HepG2 (cell line): ENCODE results near the gene NHSL1. TPM values are rescaled to one million over a fixed set of nuclear protein-coding genes. Genes with fewer than 3 reads are reported as not detected.
A peak's percentile ranks its signal among the peaks of the same experiment; 100 is the strongest.

ENCODE experiments used
- EHMT2 ChIP-seq: fragments of 200-600 bp; sonication (generic); IDR thresholded peaks from 2 replicates; pipeline ENCODE4 v1.7.0; 2017; ENCODE audit warnings: antibody characterized with exemption, low read depth, low read length, borderline replicate concordance
- HBP1 ChIP-seq: IDR thresholded peaks from 2 replicates; pipeline ENCODE4 v1.6.1; 2016; ENCODE audit warnings: low read depth, control low read depth
- HMGA1 ChIP-seq: sonication (generic); formaldehyde crosslinking; conservative IDR thresholded peaks from 2 replicates; pipeline ENCODE4 v1.4.0; 2020; ENCODE audit warnings: missing genetic modification reagents
- RERE ChIP-seq: IDR thresholded peaks from 2 replicates; pipeline ENCODE4 v1.6.1; 2016; ENCODE audit warnings: low read depth, missing genetic modification reagents, missing compliant biosample characterization
- SIX4 ChIP-seq: sonication (generic); formaldehyde crosslinking; IDR thresholded peaks from 2 replicates; pipeline ENCODE4 v1.4.0; 2020; ENCODE audit warnings: missing genetic modification reagents
- ZBTB26 ChIP-seq: IDR thresholded peaks from 2 replicates; pipeline ENCODE4 v1.6.1; 2016; ENCODE audit warnings: missing compliant biosample characterization, missing genetic modification reagents, borderline replicate concordance
- ZNF512B ChIP-seq: sonication (generic); formaldehyde crosslinking; IDR thresholded peaks from 2 replicates; pipeline ENCODE4 v1.5.1; 2020; ENCODE audit warnings: missing genetic modification reagents, mild to moderate bottlenecking, borderline replicate concordance
- ZNF563 ChIP-seq: sonication (generic); formaldehyde crosslinking; IDR thresholded peaks from 2 replicates; pipeline ENCODE4 v1.8.0; 2022; ENCODE audit warnings: mild to moderate bottlenecking, moderate library complexity, missing genetic modification reagents
- polyA plus RNA-seq, 8 experiments: library from polyadenylated mRNA; depleted of rRNA in 3 of 8; stranded (reverse) in 7 of 8; unstranded in 1 of 8; fragments of >200 nt; fragmentation: Illumina TruSeq in 4 of 8; extraction: Trizol in 4 of 8; gene quantifications; 2 replicates each; pipeline versions ENCODE4 v1.2.1 to v1.2.3, GENCODE V29; 2011 to 2016; ENCODE audit warnings: low read depth in 4 of 8, missing spikeins in 1 of 8, mixed read lengths in 1 of 8; ENCODE audit not compliant: insufficient read depth in 1 of 8
- total RNA-seq, 5 experiments: library from RNA; depleted of rRNA; stranded (reverse); fragments of >200 nt; fragmentation: Illumina TruSeq; extraction: Trizol; gene quantifications; 2 replicates each; pipeline ENCODE4 v1.2.3, GENCODE V29; 2016; ENCODE audit warnings: low read depth in 1 of 5
- TF ChIP-seq, protein P1 (sequence below), 2 experiments: IDR thresholded peaks; 2 replicates each; pipeline ENCODE4 v1.6.1; 2011 to 2012; ENCODE audit warnings: low read length in 2 of 2, borderline replicate concordance in 1 of 2, low read depth in 1 of 2, mild to moderate bottlenecking in 1 of 2, moderate library complexity in 1 of 2
- TF ChIP-seq, protein P2 (sequence below): sonication (generic); formaldehyde crosslinking; IDR thresholded peaks from 2 replicates; pipeline ENCODE4 v1.8.0; 2022; ENCODE audit warnings: mild to moderate bottlenecking, missing genetic modification reagents

The NHSL1 gene
- total and polyA plus RNA-seq, 2 of the 13 experiments (the other 11 are each of a cell fraction or from before 2014, with no cell fraction given): 24.9 to 53.6 TPM

GRCh38 chr6:138403324-138403800 lies 95.9 kb downstream of the NHSL1 start (continued):
- TF ChIP-seq ZNF512B (CRISPR knock-in tag) (peak; percentile 92; the same call in 1 of the 2 replicates), RERE (CRISPR knock-in tag) (no peak; the same call in 1 of the 2 replicates), HMGA1 (no peak), SIX4 (no peak), EHMT2 (no peak), ZBTB26 (no peak), HBP1 (no peak), ZNF563 (CRISPR knock-in tag) (0 out of 2 replicates have a peak, but pooled peaks have one; percentile 36)
- TF ChIP-seq, protein P1, sequence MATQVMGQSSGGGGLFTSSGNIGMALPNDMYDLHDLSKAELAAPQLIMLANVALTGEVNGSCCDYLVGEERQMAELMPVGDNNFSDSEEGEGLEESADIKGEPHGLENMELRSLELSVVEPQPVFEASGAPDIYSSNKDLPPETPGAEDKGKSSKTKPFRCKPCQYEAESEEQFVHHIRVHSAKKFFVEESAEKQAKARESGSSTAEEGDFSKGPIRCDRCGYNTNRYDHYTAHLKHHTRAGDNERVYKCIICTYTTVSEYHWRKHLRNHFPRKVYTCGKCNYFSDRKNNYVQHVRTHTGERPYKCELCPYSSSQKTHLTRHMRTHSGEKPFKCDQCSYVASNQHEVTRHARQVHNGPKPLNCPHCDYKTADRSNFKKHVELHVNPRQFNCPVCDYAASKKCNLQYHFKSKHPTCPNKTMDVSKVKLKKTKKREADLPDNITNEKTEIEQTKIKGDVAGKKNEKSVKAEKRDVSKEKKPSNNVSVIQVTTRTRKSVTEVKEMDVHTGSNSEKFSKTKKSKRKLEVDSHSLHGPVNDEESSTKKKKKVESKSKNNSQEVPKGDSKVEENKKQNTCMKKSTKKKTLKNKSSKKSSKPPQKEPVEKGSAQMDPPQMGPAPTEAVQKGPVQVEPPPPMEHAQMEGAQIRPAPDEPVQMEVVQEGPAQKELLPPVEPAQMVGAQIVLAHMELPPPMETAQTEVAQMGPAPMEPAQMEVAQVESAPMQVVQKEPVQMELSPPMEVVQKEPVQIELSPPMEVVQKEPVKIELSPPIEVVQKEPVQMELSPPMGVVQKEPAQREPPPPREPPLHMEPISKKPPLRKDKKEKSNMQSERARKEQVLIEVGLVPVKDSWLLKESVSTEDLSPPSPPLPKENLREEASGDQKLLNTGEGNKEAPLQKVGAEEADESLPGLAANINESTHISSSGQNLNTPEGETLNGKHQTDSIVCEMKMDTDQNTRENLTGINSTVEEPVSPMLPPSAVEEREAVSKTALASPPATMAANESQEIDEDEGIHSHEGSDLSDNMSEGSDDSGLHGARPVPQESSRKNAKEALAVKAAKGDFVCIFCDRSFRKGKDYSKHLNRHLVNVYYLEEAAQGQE (IDR thresholded peaks at IDR 0.05; ENCODE audit: borderline replicate concordance in 1 of 2, low read depth in 1 of 2, low read length in 2 of 2): no peak
- TF ChIP-seq, protein P2, sequence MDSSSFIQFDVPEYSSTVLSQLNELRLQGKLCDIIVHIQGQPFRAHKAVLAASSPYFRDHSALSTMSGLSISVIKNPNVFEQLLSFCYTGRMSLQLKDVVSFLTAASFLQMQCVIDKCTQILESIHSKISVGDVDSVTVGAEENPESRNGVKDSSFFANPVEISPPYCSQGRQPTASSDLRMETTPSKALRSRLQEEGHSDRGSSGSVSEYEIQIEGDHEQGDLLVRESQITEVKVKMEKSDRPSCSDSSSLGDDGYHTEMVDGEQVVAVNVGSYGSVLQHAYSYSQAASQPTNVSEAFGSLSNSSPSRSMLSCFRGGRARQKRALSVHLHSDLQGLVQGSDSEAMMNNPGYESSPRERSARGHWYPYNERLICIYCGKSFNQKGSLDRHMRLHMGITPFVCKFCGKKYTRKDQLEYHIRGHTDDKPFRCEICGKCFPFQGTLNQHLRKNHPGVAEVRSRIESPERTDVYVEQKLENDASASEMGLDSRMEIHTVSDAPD (CRISPR knock-in tag): no peak
